ENCODE results near the gene AURKAIP1.
"Not testable (repeated sequence)": the region's sequence is repeated elsewhere in the genome, so short reads cannot be mapped to it uniquely, and the experiment has no call there.

Gene AURKAIP1

GRCh38 chr1:1406101-1406820, 31.3 kb upstream of the AURKAIP1 start:
- DNase-seq = no peak

- no peak for DNase-seq
Measured at GRCh38 chr1:1403653-1404052, 28.6 kb upstream of the AURKAIP1 start.

GRCh38 chr1:1402901-1403392, 27.9 kb upstream of the AURKAIP1 start:
- not testable (repeated sequence) for DNase-seq

GRCh38 chr1:1402072-1402900, 27.3 kb upstream of the AURKAIP1 start:
- DNase-seq = peak; percentile 13

GRCh38 chr1:1401457-1402010, 26.5 kb upstream of the AURKAIP1 start:
- DNase-seq = no peak

- no peak for DNase-seq
Measured at GRCh38 chr1:1400576-1401456, 25.8 kb upstream of the AURKAIP1 start.

GRCh38 chr1:1399872-1400575, 25.0 kb upstream of the AURKAIP1 start:
- no peak for DNase-seq

GRCh38 chr1:1399187-1399871, 24.3 kb upstream of the AURKAIP1 start, which contains the start of gene CCNL2:
Gene CCNL2 (minus strand): TSS chr1:1399335. CDS start chr1:1399306, 29 bp downstream.
- peak; percentile 96 for DNase-seq

GRCh38 chr1:1398677-1399186, 23.7 kb upstream of the AURKAIP1 start:
- no peak for DNase-seq

- no peak for DNase-seq
Measured at GRCh38 chr1:1397839-1398523, 23.0 kb upstream of the AURKAIP1 start.

- DNase-seq = no peak
Measured at GRCh38 chr1:1395166-1395565, 20.2 kb upstream of the AURKAIP1 start.

GRCh38 chr1:1394116-1394515, 19.1 kb upstream of the AURKAIP1 start:
- no peak for DNase-seq

- DNase-seq = no peak
Measured at GRCh38 chr1:1393428-1393827, 18.4 kb upstream of the AURKAIP1 start.

- DNase-seq = no peak
Measured at GRCh38 chr1:1393014-1393413, 18.0 kb upstream of the AURKAIP1 start.

GRCh38 chr1:1391225-1391624, 16.2 kb upstream of the AURKAIP1 start:
- no peak for DNase-seq

- no peak for DNase-seq
Measured at GRCh38 chr1:1390675-1391074, 15.7 kb upstream of the AURKAIP1 start.

- no peak for DNase-seq
Measured at GRCh38 chr1:1388078-1388472, 13.1 kb upstream of the AURKAIP1 start.

- no peak for DNase-seq
Measured at GRCh38 chr1:1387098-1388077, 12.4 kb upstream of the AURKAIP1 start.

GRCh38 chr1:1385931-1386330, 10.9 kb upstream of the AURKAIP1 start:
- DNase-seq = no peak
